ENCODE data around the gene PILRA. TPM values are rescaled to one million over a fixed set of nuclear protein-coding genes. Genes with fewer than 3 reads are reported as not detected.
"Not testable (repeated sequence)": the region's sequence is repeated elsewhere in the genome, so short reads cannot be mapped to it uniquely, and the experiment has no call there.

Gene PILRA
- total RNA-seq = 10 to 100 TPM; 10.9 to 27.3 (median 15.8) TPM

GRCh38 chr7:100373261-100373831 lies at the start of gene PILRA:
Gene PILRA, plus strand, starts transcription at chr7:100373487. Its CDS starts 170 bp downstream, at chr7:100373657.
- peaks cover 0 to 20% (median 0%) of the 10 kb centered on the region in 3 donors for H3K36me3 ChIP-seq
- peak within 1 kb of the TSS in 1 of 4 donors; percentile 41 for H3K4me3 ChIP-seq
- H3K4me1 ChIP-seq = peaks cover 0 to 33% (median 9%) of the 10 kb centered on the region in 4 donors
- H3K27ac ChIP-seq = peak within 1 kb of the TSS in 3 of 4 donors; percentile 32 to 70 (median 45)
- no peaks in the 10 kb centered on the region for H3K9me3 ChIP-seq
- no peak for DNase-seq (ENCODE audit: low spot score in 2 of 2)
- H3K27me3 ChIP-seq = no peaks in the 10 kb centered on the region
- TF ChIP-seq EP300 (IDR thresholded peaks at IDR 0.05) (peak in 1 of 2 donors; percentile 60), CTCF (IDR thresholded peaks at IDR 0.05) (no peak), POLR2A (IDR thresholded peaks at IDR 0.05) (peak in 1 of 2 donors; percentile 29)
- 20 to 32% methylated on average over 6 to 12 of the region's 12 CpGs for WGBS, 2 donors

DNA sequence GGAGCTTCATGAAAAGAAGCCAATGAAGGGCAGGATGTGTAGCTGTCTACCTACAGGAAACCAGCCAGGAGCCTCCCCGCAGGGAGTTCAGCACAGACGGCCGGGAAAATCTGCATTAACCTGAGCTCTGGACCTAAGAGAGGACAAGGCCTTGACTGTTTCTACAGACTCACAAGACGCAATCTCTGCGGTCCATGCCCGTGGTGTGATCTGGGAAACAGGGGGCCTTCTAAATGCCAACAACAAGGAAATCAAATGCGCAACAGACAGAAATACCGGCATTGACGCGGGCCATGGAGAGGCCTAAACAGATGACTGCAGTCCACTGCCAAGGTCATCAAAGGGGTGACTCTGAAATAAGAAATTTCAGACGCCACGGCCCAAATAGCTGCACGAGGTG lies 49.1 kb upstream of the PILRA start:
- peaks cover 0 to 64% (median 0%) of the 10 kb centered on the region in 3 donors for H3K36me3 ChIP-seq
- not testable (repeated sequence) for H3K4me3 ChIP-seq; H3K4me1 ChIP-seq; DNase-seq (ENCODE audit: low spot score in 2 of 2); H3K27me3 ChIP-seq; H3K27ac ChIP-seq; H3K9me3 ChIP-seq
- 91% methylated on average over 13 of the region's 13 CpGs for whole genome bisulfite sequencing, 2 donors

- not testable (repeated sequence) for H3K27ac ChIP-seq; H3K9me3 ChIP-seq; H3K27me3 ChIP-seq; DNase-seq (ENCODE audit: low spot score in 2 of 2); H3K4me1 ChIP-seq; H3K4me3 ChIP-seq
- peaks cover 0 to 54% (median 0%) of the 10 kb centered on the region in 3 donors for H3K36me3 ChIP-seq
- WGBS, 2 donors = 91 to 92% methylated on average over 9 of the region's 9 CpGs
These were observed 47.6 kb upstream of the PILRA start for GRCh38 chr7:100325671-100326070.

- not testable (repeated sequence) for H3K27me3 ChIP-seq; H3K4me1 ChIP-seq; H3K4me3 ChIP-seq; H3K27ac ChIP-seq; H3K9me3 ChIP-seq; DNase-seq (ENCODE audit: low spot score in 2 of 2)
- 96 to 99% methylated on average over 9 to 10 of the region's 11 CpGs for WGBS, 2 donors
- H3K36me3 ChIP-seq = peaks cover 0 to 52% (median 0%) of the 10 kb centered on the region in 3 donors
These were observed 46.4 kb upstream of the PILRA start for GRCh38 chr7:100326914-100327313.

DNA sequence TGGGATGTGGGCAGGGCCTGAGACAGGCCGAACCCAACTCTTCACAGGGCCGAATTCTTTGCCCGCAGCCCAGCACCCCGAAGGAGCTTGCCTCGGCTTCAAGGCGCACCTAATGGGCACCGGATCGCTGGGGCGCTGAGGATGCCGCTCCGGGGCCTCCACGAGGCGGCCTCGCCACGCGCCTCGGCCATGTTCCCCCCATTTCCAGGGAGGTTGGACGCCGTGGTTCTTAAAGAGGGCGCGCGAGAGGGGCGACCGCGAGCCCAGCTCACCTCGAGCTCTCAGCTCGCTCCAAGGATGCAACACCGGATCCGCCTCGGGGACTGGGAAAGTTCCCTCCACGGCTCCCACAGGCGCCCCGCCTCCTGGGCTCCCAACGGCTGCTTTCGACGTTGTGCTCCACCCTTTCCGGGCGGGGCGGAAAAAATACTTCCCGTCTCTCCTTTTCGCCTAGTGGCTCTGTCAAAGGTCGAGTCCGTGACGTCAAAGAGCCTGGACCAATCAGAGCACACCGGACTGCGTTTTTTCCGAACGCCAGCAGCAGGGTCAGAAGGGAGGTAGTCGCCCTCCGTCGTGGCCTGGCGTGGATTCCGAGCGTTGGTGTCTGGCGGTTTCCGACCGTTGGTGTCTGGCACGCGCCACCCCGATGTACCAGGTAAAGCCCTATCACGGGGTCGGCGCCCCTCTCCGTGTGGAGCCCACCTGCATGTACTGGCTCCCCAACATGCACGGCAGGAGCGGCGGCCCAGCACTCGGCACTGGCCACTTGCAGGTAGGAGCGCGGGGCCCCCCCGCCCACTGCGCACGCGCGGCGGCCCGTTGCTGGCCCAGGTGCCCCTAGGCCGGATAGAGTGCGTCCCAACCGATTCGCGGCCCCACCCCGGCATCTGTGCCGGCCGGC lies 37.5 kb upstream of the PILRA start:
- not testable (repeated sequence) for H3K27me3 ChIP-seq, H3K9me3 ChIP-seq
- DNase-seq (ENCODE audit: low spot score in 2 of 2) = peak; percentile 77 to 81
- 0% methylated on average over 65 to 71 of the region's 85 CpGs for WGBS, 2 donors
- peak in 3 of 5 experiments; percentile 6 to 48 (median 36) for TF ChIP-seq CTCF (IDR thresholded peaks at IDR 0.05)
- peak; percentile 98 to 99 for TF ChIP-seq POLR2A (IDR thresholded peaks at IDR 0.05)
- peak; percentile 87 to 99 for TF ChIP-seq EP300 (IDR thresholded peaks at IDR 0.05)
- Histone ChIP-seq H3K27ac (peak overlapping the region; percentile 87 to 95 (median 92)), H3K36me3 (peaks cover 0 to 17% (median 0%) of the 10 kb centered on the region in 3 donors), H3K4me3 (peak overlapping the region; percentile 64 to 95 (median 78)), H3K4me1 (peaks cover 0 to 20% (median 6%) of the 10 kb centered on the region in 4 donors)

DNA sequence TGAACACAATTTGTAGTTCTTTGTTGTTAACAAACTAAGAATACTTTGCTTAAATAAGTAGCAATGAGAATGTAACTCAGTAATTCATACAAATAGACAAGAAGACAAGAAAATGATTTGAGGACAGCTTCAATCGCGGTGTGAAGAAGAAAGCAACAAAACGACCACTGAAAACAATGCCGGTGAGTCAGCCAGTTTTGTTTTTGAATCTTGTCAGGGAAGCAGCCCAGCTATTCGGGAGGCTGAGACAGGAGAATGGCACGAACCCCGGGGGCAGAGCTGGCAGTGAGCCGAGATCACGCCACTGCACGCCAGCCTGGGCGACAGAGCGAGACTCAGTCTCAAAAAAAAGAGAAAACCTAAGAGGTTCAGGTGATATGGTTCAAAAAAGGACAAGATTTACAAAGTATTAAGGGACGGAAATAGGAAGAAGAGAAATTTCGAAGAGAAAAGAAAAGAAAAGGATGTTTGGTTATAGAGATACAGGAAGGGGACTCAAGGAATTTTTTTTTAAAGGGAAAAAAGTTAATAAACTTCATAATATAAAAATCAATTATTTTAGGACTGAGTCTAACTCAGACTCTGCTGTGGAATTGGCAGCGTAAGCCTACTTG lies 35.1 kb upstream of the PILRA start:
- DNase-seq (ENCODE audit: low spot score in 2 of 2); H3K27me3 ChIP-seq; H3K9me3 ChIP-seq; H3K27ac ChIP-seq; H3K4me3 ChIP-seq: not testable (repeated sequence)
- peaks cover 0 to 24% (median 6%) of the 10 kb centered on the region in 4 donors for H3K4me1 ChIP-seq
- 78 to 79% methylated on average over 15 of the region's 15 CpGs for WGBS, 2 donors
- H3K36me3 ChIP-seq = peaks cover 0 to 36% (median 0%) of the 10 kb centered on the region in 3 donors

- H3K4me3 ChIP-seq; DNase-seq (ENCODE audit: low spot score in 2 of 2); H3K27me3 ChIP-seq; H3K27ac ChIP-seq; H3K9me3 ChIP-seq: not testable (repeated sequence)
- 75 to 81% methylated on average over 6 of the region's 6 CpGs for WGBS, 2 donors
- peaks cover 0 to 31% (median 7%) of the 10 kb centered on the region in 4 donors for H3K4me1 ChIP-seq
- H3K36me3 ChIP-seq = peaks cover 0 to 47% (median 0%) of the 10 kb centered on the region in 3 donors
These were observed 32.0 kb upstream of the PILRA start for GRCh38 chr7:100341286-100341685.

Data from tibial nerve (tissue), 4 donors.